Natural killer cell (primary cell): ENCODE data around the gene ASIC2. TPM values are rescaled to one million over a fixed set of nuclear protein-coding genes. Genes with fewer than 3 reads are reported as not detected.

ENCODE experiments used
- ATAC-seq, 3 donors: fragments of 150-1000 bp in 2 of 3; fragments of 200-7000 bp in 1 of 3; cut with Tn5 transposase; 1 replicate in 1 of 3; 2 replicates in 2 of 3; pipeline ENCODE4 v1.10.0; 2021; ENCODE audit warnings: mild to moderate bottlenecking in 2 of 3, moderate library complexity in 2 of 3
- DNase-seq, 2 donors: peaks; one replicate each; pipeline versions ENCODE4 v3.0.0 to v3.0.0-alpha.2; 2013 to 2021; ENCODE audit warnings: mixed read lengths in 1 of 2
- H3K27ac ChIP-seq: one replicate; pipeline ENCODE4 v1.5.1; 2013; ENCODE audit warnings: mild to moderate bottlenecking, low read length
- H3K27me3 ChIP-seq: one replicate; pipeline ENCODE4 v1.6.1; 2013; ENCODE audit warnings: low read length; ENCODE audit not compliant: control insufficient read depth, insufficient read depth
- H3K36me3 ChIP-seq: one replicate; pipeline ENCODE4 v1.6.1; 2013; ENCODE audit warnings: low read length; ENCODE audit not compliant: control insufficient read depth, insufficient read depth
- H3K4me1 ChIP-seq: one replicate; pipeline ENCODE4 v1.6.1; 2013; ENCODE audit warnings: low read length; ENCODE audit not compliant: control insufficient read depth, insufficient read depth
- H3K4me3 ChIP-seq: one replicate; pipeline ENCODE4 v1.5.1; 2013; ENCODE audit warnings: low read length
- H3K9me3 ChIP-seq: one replicate; pipeline ENCODE4 v1.6.1; 2013; ENCODE audit warnings: low read length; ENCODE audit not compliant: control insufficient read depth, insufficient read depth
- H3K27ac Mint-ChIP-seq, 2 donors: one replicate each; pipeline ENCODE4 v1.8.0; 2022; ENCODE audit warnings: mild to moderate bottlenecking in 2 of 2, mixed read lengths in 2 of 2, moderate library complexity in 1 of 2
- H3K27me3 Mint-ChIP-seq, 2 donors: one replicate each; pipeline ENCODE4 v1.8.0; 2022; ENCODE audit warnings: low read depth in 2 of 2, mixed read lengths in 2 of 2
- H3K36me3 Mint-ChIP-seq: one replicate; pipeline ENCODE4 v1.8.0; 2022; ENCODE audit warnings: mixed read lengths
- H3K4me1 Mint-ChIP-seq, 2 donors: one replicate each; pipeline ENCODE4 v1.8.0; 2022; ENCODE audit warnings: mixed read lengths in 2 of 2
- H3K4me3 Mint-ChIP-seq: one replicate; pipeline ENCODE4 v1.8.0; 2022; ENCODE audit warnings: mild to moderate bottlenecking, moderate library complexity, mixed read lengths
- H3K9me3 Mint-ChIP-seq, 2 donors: one replicate each; pipeline ENCODE4 v1.8.0; 2022; ENCODE audit warnings: mixed read lengths in 2 of 2
- CTCF ChIP-seq: fragments of 200-600 bp; IDR thresholded peaks from one replicate; pipeline ENCODE4 v1.8.0; 2022; ENCODE audit warnings: antibody characterized with exemption
- WGBS: methylation state at CpG from one replicate; pipeline ENCODE4 v1.1.7; 2013; ENCODE audit warnings: missing lambda C conversion rate; ENCODE audit not compliant: insufficient coverage; 5-methylcytosine and 5-hydroxymethylcytosine counted together
- intact Hi-C: fragments of 100-400 bp; cut with micrococcal nuclease; formaldehyde crosslinking; loops from one replicate; pipeline ENCODE4 v1.14.2; 2022
- total RNA-seq, 4 donors: library from RNA; stranded (reverse); fragments of 120-200 nt in 1 of 4; gene quantifications; one replicate each; pipeline versions ENCODE4 v1.2.3 to v1.2.4, GENCODE V29; 2013 to 2022

Gene ASIC2
- total RNA-seq, 3 donors from 2014 or later (not counting 1 experiment from before 2014, with no cell fraction given): not detected

GRCh38 chr17:33201283-33201682, 91.8 kb downstream of the ASIC2 start:
- WGBS: 82% methylated on average over 4 of the region's 4 CpGs
- no peak for TF ChIP-seq CTCF
- Histone ChIP-seq H3K36me3 (no peaks in the 10 kb centered on the region), H3K27me3 (no peaks in the 10 kb centered on the region), H3K4me1 (no peaks in the 10 kb centered on the region), H3K4me3 (no peak overlapping the region), H3K9me3 (no peaks in the 10 kb centered on the region), H3K27ac (no peak overlapping the region)
- no peaks in the 10 kb centered on the region for H3K9me3 Mint-ChIP-seq
- H3K36me3 Mint-ChIP-seq: no peaks in the 10 kb centered on the region
- intact Hi-C loops: no loop called here
- H3K4me3 Mint-ChIP-seq: no peak overlapping the region
- ATAC-seq: no peak
- DNase-seq: no peak
- H3K27ac Mint-ChIP-seq: no peak overlapping the region
- H3K27me3 Mint-ChIP-seq: peaks cover 8 to 10% of the 10 kb centered on the region in 2 donors
- H3K4me1 Mint-ChIP-seq: no peaks in the 10 kb centered on the region

- intact Hi-C loops: no loop called here
- Mint-ChIP-seq H3K4me1 (no peaks in the 10 kb centered on the region), H3K36me3 (no peaks in the 10 kb centered on the region), H3K27ac (no peak overlapping the region), H3K9me3 (no peaks in the 10 kb centered on the region), H3K4me3 (no peak overlapping the region), H3K27me3 (peaks cover 8 to 10% of the 10 kb centered on the region in 2 donors)
- no peak overlapping the region for H3K27ac ChIP-seq
- H3K36me3 ChIP-seq: no peaks in the 10 kb centered on the region
- no peaks in the 10 kb centered on the region for H3K27me3 ChIP-seq
- no peaks in the 10 kb centered on the region for H3K9me3 ChIP-seq
- ATAC-seq (no peak), DNase-seq (no peak)
- H3K4me1 ChIP-seq: no peaks in the 10 kb centered on the region
- no peak overlapping the region for H3K4me3 ChIP-seq
- WGBS: 12% methylated on average over 1 of the region's 1 CpG
- TF ChIP-seq CTCF: no peak
These were observed 92.5 kb downstream of the ASIC2 start for GRCh38 chr17:33200587-33200986.

GRCh38 chr17:33199571-33200510, 93.3 kb downstream of the ASIC2 start:
- Mint-ChIP-seq H3K4me3 (no peak overlapping the region), H3K27me3 (peaks cover 9 to 10% of the 10 kb centered on the region in 2 donors), H3K9me3 (no peaks in the 10 kb centered on the region), H3K27ac (no peak overlapping the region), H3K36me3 (no peaks in the 10 kb centered on the region), H3K4me1 (no peaks in the 10 kb centered on the region)
- intact Hi-C loops: no loop called here
- H3K4me3 ChIP-seq: no peak overlapping the region
- TF ChIP-seq CTCF: no peak
- no peak overlapping the region for H3K27ac ChIP-seq
- DNase-seq (no peak), ATAC-seq (no peak)
- H3K36me3 ChIP-seq: no peaks in the 10 kb centered on the region
- H3K27me3 ChIP-seq: no peaks in the 10 kb centered on the region
- 80% methylated on average over 12 of the region's 12 CpGs for WGBS
- no peaks in the 10 kb centered on the region for H3K9me3 ChIP-seq
- H3K4me1 ChIP-seq: no peaks in the 10 kb centered on the region
